PFSK-1 (cell line): Measurements from ENCODE around the gene PDE6D.

Experiments used
- POLR2AphosphoS5 ChIP-seq: IDR thresholded peaks from 2 replicates; pipeline ENCODE4 v1.6.1; 2012; ENCODE audit warnings: low read depth, mild to moderate bottlenecking, control low read depth, low read length, moderate library complexity
- TAF1 ChIP-seq: IDR thresholded peaks from 2 replicates; pipeline ENCODE4 v1.6.1; 2012; ENCODE audit warnings: low read length, control low read depth, borderline replicate concordance; ENCODE audit not compliant: insufficient read depth

DNA sequence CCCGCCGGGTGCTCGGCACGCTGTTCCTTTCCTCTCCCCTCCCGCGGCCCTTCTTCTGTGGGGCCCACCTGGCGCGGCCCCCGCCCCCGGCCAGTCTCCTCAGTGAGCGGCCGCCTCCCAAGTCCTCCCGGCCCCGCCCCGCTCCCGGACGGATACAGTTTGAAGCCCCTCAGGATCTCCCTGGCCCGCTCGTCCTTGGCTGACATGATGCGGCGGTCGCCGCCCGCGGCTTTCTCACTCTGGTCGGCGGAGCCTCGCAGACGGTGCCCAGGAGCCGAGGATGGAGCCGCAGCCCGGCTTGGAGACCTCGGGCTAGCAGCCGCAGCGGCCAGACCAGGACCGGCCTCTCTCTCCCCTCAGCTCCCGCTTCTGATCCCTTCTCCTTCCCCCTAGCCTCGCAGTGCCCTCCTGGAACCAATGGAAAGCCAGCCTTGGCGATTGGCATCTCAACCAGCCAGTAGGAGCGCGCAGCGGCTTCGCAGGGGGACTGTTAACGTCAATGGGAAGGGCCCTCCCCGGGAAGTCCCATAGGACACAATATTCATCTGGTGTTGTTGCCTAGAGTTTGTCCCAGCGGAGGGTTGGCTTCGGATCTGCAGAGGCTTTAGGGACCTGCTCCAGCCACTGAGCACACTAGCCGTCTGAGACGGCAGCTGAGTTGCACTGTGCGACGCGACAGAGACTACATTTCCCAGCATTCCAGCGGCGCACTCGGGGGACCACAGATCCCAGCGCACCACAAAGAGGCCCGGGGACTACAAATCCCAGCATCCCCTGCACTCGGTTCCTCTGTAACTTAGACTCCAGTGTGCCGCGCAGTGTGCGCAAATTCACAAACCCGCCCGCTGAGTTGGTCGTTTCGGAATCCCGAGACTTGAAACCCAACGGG lies at the start of gene PDE6D:
- TF ChIP-seq POLR2AphosphoS5 (peak; percentile 80), TAF1 (peak; percentile 64)
